Measurements from ENCODE around the gene PCMT1. TPM values are rescaled to one million over a fixed set of nuclear protein-coding genes. Genes with fewer than 3 reads are reported as not detected.

The PCMT1 gene
- total and polyA plus RNA-seq, 9 of the 15 experiments (the other 6 are each of a cell fraction or from before 2014, with no cell fraction given): 217 to 541 (median 327) TPM

GRCh38 chr6:149729824-149730223 is 19.7 kb upstream of the PCMT1 start (continued):
- TF ChIP-seq MGA (IDR thresholded peaks at IDR 0.05) (no peak), ARID1B (IDR thresholded peaks at IDR 0.05) (no peak), SIRT6 (IDR thresholded peaks at IDR 0.05; ENCODE audit: low read depth, low read length) (no peak), TCFL5 (CRISPR knock-in tag; conservative IDR thresholded peaks at IDR 0.05) (no peak)
